HEK293 (cell line): ENCODE data around the gene POLD3.

Experiments used
- CTCF ChIA-PET: fragments of 350-600 bp; formaldehyde crosslinking; extraction: SDS; loops from one replicate; lab custom pipeline; 2021; ENCODE audit warnings: antibody characterized with exemption; lab: Yijun Ruan, JAX
- POLR2A ChIA-PET: fragments of 300-600 bp; formaldehyde crosslinking; extraction: SDS; loops from one replicate; lab custom pipeline; 2020; ENCODE audit warnings: antibody characterized with exemption, inconsistent platforms; lab: Yijun Ruan, JAX
- H3K27ac ChIP-seq: fragments of 200-500 bp; sonication (Bioruptor generic); 2 replicates; pipeline ENCODE4 v1.5.1; 2014; ENCODE audit warnings: low read depth, low read length, control low read depth, inconsistent platforms; ENCODE audit errors: extremely low read depth
- H3K36me3 ChIP-seq, 2 experiments: fragments of 200-500 bp in 1 of 2; sonication (Bioruptor generic) in 1 of 2; 1 replicate in 1 of 2; 2 replicates in 1 of 2; pipeline ENCODE4 v1.5.1; 2014 to 2017; ENCODE audit warnings: inconsistent platforms in 2 of 2, low read length in 2 of 2; ENCODE audit not compliant: control insufficient read depth in 2 of 2, insufficient read depth in 1 of 2
- H3K4me1 ChIP-seq: fragments of 200-500 bp; sonication (Bioruptor generic); 2 replicates; pipeline ENCODE4 v1.5.1; 2014; ENCODE audit warnings: mild to moderate bottlenecking, low read length, inconsistent platforms; ENCODE audit not compliant: control insufficient read depth, insufficient read depth
- H3K4me3 ChIP-seq: 2 replicates; pipeline ENCODE4 v1.5.1; 2011; ENCODE audit warnings: low read depth, mild to moderate bottlenecking, control low read depth, low read length, moderate library complexity
- H3K9me3 ChIP-seq: fragments of 200-500 bp; sonication (Bioruptor generic); 2 replicates; pipeline ENCODE4 v1.5.1; 2014; ENCODE audit warnings: low read depth, low read length, inconsistent platforms; ENCODE audit not compliant: control insufficient read depth, insufficient read depth
- KLF7 ChIP-seq: fragments of 450-650 bp; formaldehyde crosslinking; IDR thresholded peaks from 2 replicates; pipeline ENCODE4 v1.5.1; 2016; ENCODE audit warnings: missing biosample characterization, missing genetic modification characterization, borderline replicate concordance
- PRDM6 ChIP-seq: fragments of 450-650 bp; formaldehyde crosslinking; IDR thresholded peaks from 2 replicates; pipeline ENCODE4 v1.5.1; 2017; ENCODE audit warnings: missing biosample characterization, missing genetic modification characterization
- ZNF175 ChIP-seq: fragments of 450-650 bp; formaldehyde crosslinking; IDR thresholded peaks from 2 replicates; pipeline ENCODE4 v1.5.1; 2016; ENCODE audit warnings: missing biosample characterization, missing genetic modification characterization
- ZNF18 ChIP-seq: fragments of 450-650 bp; formaldehyde crosslinking; IDR thresholded peaks from 2 replicates; pipeline ENCODE4 v1.5.1; 2016; ENCODE audit warnings: missing biosample characterization, missing genetic modification characterization
- ZNF302 ChIP-seq: fragments of 450-650 bp; formaldehyde crosslinking; IDR thresholded peaks from 2 replicates; pipeline ENCODE4 v1.5.1; 2016; ENCODE audit warnings: missing biosample characterization, missing genetic modification characterization, low read depth
- ZNF341 ChIP-seq: fragments of 450-650 bp; formaldehyde crosslinking; IDR thresholded peaks from 2 replicates; pipeline ENCODE4; 2016; ENCODE audit warnings: low read depth, missing biosample characterization, missing genetic modification characterization
- ZNF426 ChIP-seq: fragments of 450-650 bp; formaldehyde crosslinking; IDR thresholded peaks from 2 replicates; pipeline ENCODE4 v1.5.1; 2017; ENCODE audit warnings: missing biosample characterization, missing genetic modification characterization, mild to moderate bottlenecking, inconsistent platforms, moderate library complexity
- ZNF501 ChIP-seq: fragments of 450-650 bp; formaldehyde crosslinking; IDR thresholded peaks from 2 replicates; pipeline ENCODE4 v1.5.1; 2016; ENCODE audit warnings: missing biosample characterization, missing genetic modification characterization
- ZNF645 ChIP-seq: fragments of 450-650 bp; formaldehyde crosslinking; IDR thresholded peaks from 2 replicates; pipeline ENCODE4; 2016; ENCODE audit warnings: missing biosample characterization, missing genetic modification characterization
- ZNF692 ChIP-seq: fragments of 450-650 bp; formaldehyde crosslinking; IDR thresholded peaks from 2 replicates; pipeline ENCODE4 v1.5.1; 2016; ENCODE audit warnings: missing biosample characterization, missing genetic modification characterization
- ZNF768 ChIP-seq: fragments of 450-650 bp; formaldehyde crosslinking; IDR thresholded peaks from 2 replicates; pipeline ENCODE4 v1.5.1; 2018; ENCODE audit warnings: missing biosample characterization, mild to moderate bottlenecking, missing genetic modification characterization
- ZSCAN18 ChIP-seq: fragments of 450-650 bp; formaldehyde crosslinking; IDR thresholded peaks from 2 replicates; pipeline ENCODE4 v1.5.1; 2016; ENCODE audit warnings: missing biosample characterization, missing genetic modification characterization
- TF ChIP-seq, protein P1 (sequence below): fragments of 450-650 bp; formaldehyde crosslinking; IDR thresholded peaks from 2 replicates; pipeline ENCODE4 v1.5.1; 2016; ENCODE audit warnings: missing biosample characterization, missing genetic modification characterization
- TF ChIP-seq, protein P2 (sequence below): fragments of 450-650 bp; formaldehyde crosslinking; IDR thresholded peaks from 2 replicates; pipeline ENCODE4 v1.5.1; 2016; ENCODE audit warnings: missing biosample characterization, missing genetic modification characterization

POLD3 gene

DNA sequence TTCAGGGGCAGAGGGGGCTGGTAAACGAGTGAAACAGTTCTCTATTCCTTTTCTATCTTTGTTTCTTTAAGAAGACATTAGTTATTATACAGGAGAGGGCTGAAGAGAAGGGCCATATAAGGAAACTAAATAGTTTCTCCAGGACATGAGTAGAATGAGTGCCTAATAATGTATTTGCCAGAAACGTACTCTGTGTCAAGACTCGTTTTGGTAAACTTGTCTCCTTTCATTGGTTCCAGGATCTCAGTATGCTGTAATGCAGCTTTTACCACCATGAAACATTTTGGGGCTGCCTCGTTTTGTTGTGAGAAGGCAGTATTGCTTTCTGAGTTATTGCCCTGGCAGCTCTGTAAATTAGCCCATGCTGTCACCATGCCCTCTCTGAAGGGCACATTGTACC, 51.7 kb downstream of the POLD3 start:
- Histone ChIP-seq H3K9me3 (no peaks in the 10 kb centered on the region), H3K4me1 (peaks cover 5% of the 10 kb centered on the region; the same call in 1 of the 2 replicates), H3K27ac (no peak overlapping the region), H3K36me3 (peaks cover 0 to 53% of the 10 kb centered on the region in 2 experiments; a peak in 2 of 3 replicates), H3K4me3 (no peak overlapping the region)
- CTCF ChIA-PET, result interaction anchor here (0.5 kb wide), 1 partner anchor 72 kb away, joined by 4 read pairs; no protein-coding TSS in a partner anchor
- POLR2A ChIA-PET, result no interaction called here
- no peak for TF ChIP-seq ZNF426 (tag by site-specific recombination)
- no peak for TF ChIP-seq ZNF18 (tag by site-specific recombination)
- TF ChIP-seq KLF7 (tag by site-specific recombination), result no peak
- TF ChIP-seq ZNF302 (tag by site-specific recombination), result no peak
- TF ChIP-seq, protein P1, sequence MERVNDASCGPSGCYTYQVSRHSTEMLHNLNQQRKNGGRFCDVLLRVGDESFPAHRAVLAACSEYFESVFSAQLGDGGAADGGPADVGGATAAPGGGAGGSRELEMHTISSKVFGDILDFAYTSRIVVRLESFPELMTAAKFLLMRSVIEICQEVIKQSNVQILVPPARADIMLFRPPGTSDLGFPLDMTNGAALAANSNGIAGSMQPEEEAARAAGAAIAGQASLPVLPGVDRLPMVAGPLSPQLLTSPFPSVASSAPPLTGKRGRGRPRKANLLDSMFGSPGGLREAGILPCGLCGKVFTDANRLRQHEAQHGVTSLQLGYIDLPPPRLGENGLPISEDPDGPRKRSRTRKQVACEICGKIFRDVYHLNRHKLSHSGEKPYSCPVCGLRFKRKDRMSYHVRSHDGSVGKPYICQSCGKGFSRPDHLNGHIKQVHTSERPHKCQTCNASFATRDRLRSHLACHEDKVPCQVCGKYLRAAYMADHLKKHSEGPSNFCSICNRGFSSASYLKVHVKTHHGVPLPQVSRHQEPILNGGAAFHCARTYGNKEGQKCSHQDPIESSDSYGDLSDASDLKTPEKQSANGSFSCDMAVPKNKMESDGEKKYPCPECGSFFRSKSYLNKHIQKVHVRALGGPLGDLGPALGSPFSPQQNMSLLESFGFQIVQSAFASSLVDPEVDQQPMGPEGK (tag by site-specific recombination), result no peak
- no peak for TF ChIP-seq ZNF768 (tag by site-specific recombination)
- TF ChIP-seq ZNF341 (tag by site-specific recombination), result no peak
- TF ChIP-seq ZNF645 (tag by site-specific recombination), result no peak
- no peak for TF ChIP-seq ZNF501 (tag by site-specific recombination)
- TF ChIP-seq, protein P2, sequence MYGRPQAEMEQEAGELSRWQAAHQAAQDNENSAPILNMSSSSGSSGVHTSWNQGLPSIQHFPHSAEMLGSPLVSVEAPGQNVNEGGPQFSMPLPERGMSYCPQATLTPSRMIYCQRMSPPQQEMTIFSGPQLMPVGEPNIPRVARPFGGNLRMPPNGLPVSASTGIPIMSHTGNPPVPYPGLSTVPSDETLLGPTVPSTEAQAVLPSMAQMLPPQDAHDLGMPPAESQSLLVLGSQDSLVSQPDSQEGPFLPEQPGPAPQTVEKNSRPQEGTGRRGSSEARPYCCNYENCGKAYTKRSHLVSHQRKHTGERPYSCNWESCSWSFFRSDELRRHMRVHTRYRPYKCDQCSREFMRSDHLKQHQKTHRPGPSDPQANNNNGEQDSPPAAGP (tag by site-specific recombination), result no peak
- TF ChIP-seq ZNF175 (tag by site-specific recombination), result no peak
- no peak for TF ChIP-seq ZSCAN18
- no peak for TF ChIP-seq PRDM6
- no peak for TF ChIP-seq ZNF692 (tag by site-specific recombination)
